SH-SY5Y (cell line): ENCODE data around the gene RPGRIP1.

Source experiments
- GATA2 ChIP-seq: IDR thresholded peaks from 2 replicates; pipeline ENCODE4 v1.6.1; 2011; ENCODE audit warnings: mild to moderate bottlenecking, low read depth, low read length
- GATA3 ChIP-seq: IDR thresholded peaks from 2 replicates; pipeline ENCODE4 v1.6.1; 2011; ENCODE audit warnings: low read depth, mild to moderate bottlenecking, low read length, moderate library complexity

DNA sequence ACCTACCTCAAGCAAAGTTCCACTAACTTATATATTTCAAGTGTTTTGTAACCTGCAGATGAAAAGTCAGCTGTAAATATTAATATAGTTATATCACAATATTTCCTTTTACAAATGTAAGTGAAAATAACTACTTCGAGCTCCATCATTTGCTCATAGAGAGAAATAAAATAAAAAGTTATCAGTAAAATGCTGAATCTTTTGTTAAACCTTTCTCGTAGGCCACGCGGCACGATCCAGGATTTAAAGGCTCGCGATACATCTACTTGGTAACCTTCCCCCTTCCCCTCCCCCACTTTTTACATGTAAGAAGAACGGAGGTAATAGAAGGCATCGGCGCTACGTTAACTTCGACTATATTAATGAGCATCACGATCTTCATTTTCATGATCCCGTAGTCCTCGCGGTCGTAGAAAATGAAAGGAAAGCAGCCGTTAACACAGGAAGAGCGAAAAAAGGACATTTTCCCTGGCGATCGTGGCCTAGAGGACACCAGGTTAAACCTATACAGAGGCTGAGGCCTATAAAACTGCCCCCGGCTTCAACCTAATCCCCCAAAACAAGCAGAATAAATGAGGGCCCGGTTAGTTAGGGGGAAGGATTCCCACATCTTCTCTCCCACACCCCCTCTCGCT, 11.1 kb upstream of the RPGRIP1 start:
- TF ChIP-seq GATA2 (no peak), GATA3 (no peak)
